Measurements from ENCODE around the gene HPS5.

Gene HPS5

DNA sequence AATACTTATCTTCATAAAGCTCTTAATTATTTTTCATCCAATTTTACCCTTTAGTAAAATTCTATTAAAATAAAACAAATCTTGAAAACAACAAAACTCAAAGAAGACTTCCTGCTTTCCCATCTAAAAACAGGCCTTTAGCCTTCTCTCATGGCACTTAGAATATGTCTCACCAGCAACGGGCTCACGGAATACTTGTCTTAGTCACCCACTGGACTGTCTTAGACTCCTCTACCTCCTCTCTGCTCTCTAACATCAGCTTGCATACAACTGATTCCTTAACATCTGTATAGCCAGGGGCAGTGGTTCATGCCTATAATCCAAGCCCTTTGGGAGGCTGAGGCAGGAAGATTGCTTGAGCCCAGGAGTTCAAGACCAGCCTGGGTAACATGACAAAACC, 13.7 kb downstream of the HPS5 start:
- no peak for DNase-seq (ENCODE audit: low read depth)
- no peak overlapping the region for H3K4me3 ChIP-seq (ENCODE audit: low read depth, low read length)
- in situ Hi-C loops (cut with HindIII; ENCODE audit: low sequenced_read_pairs): no loop called here
- TF ChIP-seq, protein P1, sequence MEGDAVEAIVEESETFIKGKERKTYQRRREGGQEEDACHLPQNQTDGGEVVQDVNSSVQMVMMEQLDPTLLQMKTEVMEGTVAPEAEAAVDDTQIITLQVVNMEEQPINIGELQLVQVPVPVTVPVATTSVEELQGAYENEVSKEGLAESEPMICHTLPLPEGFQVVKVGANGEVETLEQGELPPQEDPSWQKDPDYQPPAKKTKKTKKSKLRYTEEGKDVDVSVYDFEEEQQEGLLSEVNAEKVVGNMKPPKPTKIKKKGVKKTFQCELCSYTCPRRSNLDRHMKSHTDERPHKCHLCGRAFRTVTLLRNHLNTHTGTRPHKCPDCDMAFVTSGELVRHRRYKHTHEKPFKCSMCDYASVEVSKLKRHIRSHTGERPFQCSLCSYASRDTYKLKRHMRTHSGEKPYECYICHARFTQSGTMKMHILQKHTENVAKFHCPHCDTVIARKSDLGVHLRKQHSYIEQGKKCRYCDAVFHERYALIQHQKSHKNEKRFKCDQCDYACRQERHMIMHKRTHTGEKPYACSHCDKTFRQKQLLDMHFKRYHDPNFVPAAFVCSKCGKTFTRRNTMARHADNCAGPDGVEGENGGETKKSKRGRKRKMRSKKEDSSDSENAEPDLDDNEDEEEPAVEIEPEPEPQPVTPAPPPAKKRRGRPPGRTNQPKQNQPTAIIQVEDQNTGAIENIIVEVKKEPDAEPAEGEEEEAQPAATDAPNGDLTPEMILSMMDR (IDR thresholded peaks at IDR 0.05; ENCODE audit: low read depth, low read length, missing control alignments): no peak

DNA sequence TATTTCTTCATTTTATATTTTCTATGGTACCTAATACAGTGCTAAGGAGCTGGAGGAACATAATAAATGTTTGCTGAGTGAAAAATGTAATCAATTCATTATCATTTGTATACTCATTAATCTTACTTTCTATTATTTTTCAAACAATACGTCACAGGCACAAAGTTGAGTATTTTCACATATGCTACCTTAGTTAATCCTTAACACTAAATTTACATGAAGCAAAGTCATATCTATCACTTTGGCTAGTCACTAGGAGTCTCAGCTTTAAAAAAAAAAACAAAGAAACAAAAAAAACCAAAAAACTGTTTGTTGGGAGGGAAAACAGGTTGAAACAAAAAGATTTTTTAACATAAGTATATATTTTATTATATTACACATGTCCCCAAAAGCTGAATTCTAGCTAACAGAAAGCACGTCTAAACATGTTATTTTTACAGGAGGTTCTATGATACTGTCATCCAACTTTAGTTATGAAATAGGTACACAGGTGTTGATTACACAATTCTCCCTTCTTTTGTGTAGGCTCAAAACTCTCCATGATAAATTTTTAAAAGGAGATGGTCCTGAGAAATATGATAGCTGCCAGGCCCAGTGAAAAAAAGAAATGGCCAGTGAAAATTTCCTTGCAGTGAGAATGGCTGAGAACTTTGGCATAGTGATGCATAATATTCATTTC, 14.3 kb downstream of the HPS5 start:
- no peak for DNase-seq (ENCODE audit: low read depth)
- TF ChIP-seq, protein P1 (IDR thresholded peaks at IDR 0.05; ENCODE audit: low read depth, low read length, missing control alignments): no peak
- H3K4me3 ChIP-seq (ENCODE audit: low read depth, low read length): no peak overlapping the region
- in situ Hi-C loops (cut with HindIII; ENCODE audit: low sequenced_read_pairs): no loop called here

- no peak overlapping the region for H3K4me3 ChIP-seq (ENCODE audit: low read depth, low read length)
- TF ChIP-seq, protein P1 (IDR thresholded peaks at IDR 0.05; ENCODE audit: low read depth, low read length, missing control alignments): no peak
- no peak for DNase-seq (ENCODE audit: low read depth)
- in situ Hi-C loops (cut with HindIII; ENCODE audit: low sequenced_read_pairs): no loop called here
These were observed 17.2 kb downstream of the HPS5 start for GRCh38 chr11:18304745-18305144.

DNA sequence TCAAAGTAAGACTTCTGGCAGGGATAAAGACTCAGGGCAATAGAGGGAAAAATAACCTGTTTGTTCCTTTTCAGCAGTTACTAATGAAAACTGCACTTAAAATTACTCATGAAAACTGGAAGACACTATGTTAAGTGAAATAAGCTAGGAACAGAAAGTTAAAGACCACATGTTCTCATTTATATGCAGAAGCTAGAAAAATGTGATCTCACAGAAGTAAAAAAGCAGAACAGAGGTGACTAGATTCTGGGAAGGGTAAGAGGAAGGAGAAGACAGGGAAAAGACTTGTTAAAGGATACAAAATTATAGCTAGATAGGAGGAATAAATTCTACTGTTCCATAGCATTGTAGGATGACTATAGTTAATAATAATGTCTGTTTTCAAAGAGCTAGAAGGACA, 22.2 kb downstream of the HPS5 start:
- no peak for DNase-seq (ENCODE audit: low read depth)
- in situ Hi-C loops (cut with HindIII; ENCODE audit: low sequenced_read_pairs): no loop called here
- H3K4me3 ChIP-seq (ENCODE audit: low read depth, low read length): no peak overlapping the region
- TF ChIP-seq, protein P1 (IDR thresholded peaks at IDR 0.05; ENCODE audit: low read depth, low read length, missing control alignments): no peak

- DNase-seq (ENCODE audit: low read depth): no peak
- in situ Hi-C loops (cut with HindIII; ENCODE audit: low sequenced_read_pairs): no loop called here
- H3K4me3 ChIP-seq (ENCODE audit: low read depth, low read length): no peak overlapping the region
- TF ChIP-seq, protein P1 (IDR thresholded peaks at IDR 0.05; ENCODE audit: low read depth, low read length, missing control alignments): no peak
These were observed 26.6 kb downstream of the HPS5 start for GRCh38 chr11:18295316-18295715.

GRCh38 chr11:18294862-18295261, 27.1 kb downstream of the HPS5 start:
- in situ Hi-C loops (cut with HindIII; ENCODE audit: low sequenced_read_pairs): no loop called here
- no peak overlapping the region for H3K4me3 ChIP-seq (ENCODE audit: low read depth, low read length)
- TF ChIP-seq, protein P1 (IDR thresholded peaks at IDR 0.05; ENCODE audit: low read depth, low read length, missing control alignments): no peak
- DNase-seq (ENCODE audit: low read depth): no peak
